ENCODE measurements around the gene DACT1. TPM values are rescaled to one million over a fixed set of nuclear protein-coding genes. Genes with fewer than 3 reads are reported as not detected.

DACT1 gene
- total RNA-seq, 6 experiments from 2014 or later, result 3.9 to 4.9 (median 4.5) TPM

- Mint-ChIP-seq H3K4me3 (no peak overlapping the region), H3K9me3 (no peaks in the 10 kb centered on the region), H3K36me3 (ENCODE audit: low read depth) (no peaks in the 10 kb centered on the region), H3K27me3 (ENCODE audit: insufficient read depth) (peaks cover 23% of the 10 kb centered on the region), H3K4me1 (ENCODE audit: low read depth) (no peaks in the 10 kb centered on the region), H3K27ac (no peak overlapping the region)
- TF ChIP-seq, protein P1, sequence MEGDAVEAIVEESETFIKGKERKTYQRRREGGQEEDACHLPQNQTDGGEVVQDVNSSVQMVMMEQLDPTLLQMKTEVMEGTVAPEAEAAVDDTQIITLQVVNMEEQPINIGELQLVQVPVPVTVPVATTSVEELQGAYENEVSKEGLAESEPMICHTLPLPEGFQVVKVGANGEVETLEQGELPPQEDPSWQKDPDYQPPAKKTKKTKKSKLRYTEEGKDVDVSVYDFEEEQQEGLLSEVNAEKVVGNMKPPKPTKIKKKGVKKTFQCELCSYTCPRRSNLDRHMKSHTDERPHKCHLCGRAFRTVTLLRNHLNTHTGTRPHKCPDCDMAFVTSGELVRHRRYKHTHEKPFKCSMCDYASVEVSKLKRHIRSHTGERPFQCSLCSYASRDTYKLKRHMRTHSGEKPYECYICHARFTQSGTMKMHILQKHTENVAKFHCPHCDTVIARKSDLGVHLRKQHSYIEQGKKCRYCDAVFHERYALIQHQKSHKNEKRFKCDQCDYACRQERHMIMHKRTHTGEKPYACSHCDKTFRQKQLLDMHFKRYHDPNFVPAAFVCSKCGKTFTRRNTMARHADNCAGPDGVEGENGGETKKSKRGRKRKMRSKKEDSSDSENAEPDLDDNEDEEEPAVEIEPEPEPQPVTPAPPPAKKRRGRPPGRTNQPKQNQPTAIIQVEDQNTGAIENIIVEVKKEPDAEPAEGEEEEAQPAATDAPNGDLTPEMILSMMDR (IDR thresholded peaks at IDR 0.05), result no peak
- no peak for DNase-seq
Measured at GRCh38 chr14:58598804-58599525, 38.8 kb upstream of the DACT1 start.

GRCh38 chr14:58599707-58600106 lies 38.1 kb upstream of the DACT1 start:
- H3K27me3 Mint-ChIP-seq (ENCODE audit: insufficient read depth), result peaks cover 23% of the 10 kb centered on the region
- no peak overlapping the region for H3K27ac Mint-ChIP-seq

GRCh38 chr14:58605465-58605864 lies 32.3 kb upstream of the DACT1 start:
- H3K4me3 Mint-ChIP-seq, result no peak overlapping the region

More at GRCh38 chr14:58599707-58600106, 38.1 kb upstream of the DACT1 start:
- H3K4me3 Mint-ChIP-seq, result no peak overlapping the region
- H3K4me1 Mint-ChIP-seq (ENCODE audit: low read depth), result no peaks in the 10 kb centered on the region
- H3K9me3 Mint-ChIP-seq, result no peaks in the 10 kb centered on the region
- no peak for DNase-seq
- H3K36me3 Mint-ChIP-seq (ENCODE audit: low read depth), result no peaks in the 10 kb centered on the region
- TF ChIP-seq, protein P1 (IDR thresholded peaks at IDR 0.05), result no peak

GRCh38 chr14:58607131-58607951 lies 30.4 kb upstream of the DACT1 start:
- peak overlapping the region; percentile 64 for H3K27ac Mint-ChIP-seq
- H3K36me3 Mint-ChIP-seq (ENCODE audit: low read depth), result no peaks in the 10 kb centered on the region
- H3K27me3 Mint-ChIP-seq (ENCODE audit: insufficient read depth), result peaks cover 9% of the 10 kb centered on the region; the same call in 1 of the 2 replicates

More at GRCh38 chr14:58605465-58605864, 32.3 kb upstream of the DACT1 start:
- TF ChIP-seq, protein P1 (IDR thresholded peaks at IDR 0.05), result no peak
- no peaks in the 10 kb centered on the region for H3K36me3 Mint-ChIP-seq (ENCODE audit: low read depth)
- DNase-seq, result no peak
- H3K4me1 Mint-ChIP-seq (ENCODE audit: low read depth), result peaks cover 20% of the 10 kb centered on the region
- no peaks in the 10 kb centered on the region for H3K9me3 Mint-ChIP-seq
- H3K27ac Mint-ChIP-seq, result no peak overlapping the region
- peaks cover 16% of the 10 kb centered on the region for H3K27me3 Mint-ChIP-seq (ENCODE audit: insufficient read depth)

DNA sequence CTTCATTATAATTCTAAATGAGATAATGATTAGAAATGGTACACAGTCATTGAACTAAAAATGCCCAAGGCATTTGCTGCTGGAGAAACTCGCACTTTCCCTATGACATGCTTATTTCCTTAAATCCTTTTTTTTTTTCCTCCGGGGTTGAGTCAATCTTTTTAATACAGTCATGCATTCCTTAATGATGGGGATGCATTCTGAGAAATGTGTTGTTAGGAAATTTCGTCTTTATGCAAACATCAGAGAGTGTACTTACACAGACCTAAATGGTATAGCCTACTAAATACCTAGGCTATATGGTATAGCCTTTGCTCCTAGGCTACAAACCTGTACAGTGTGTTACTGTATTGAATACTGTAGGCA lies 29.8 kb upstream of the DACT1 start:
- TF ChIP-seq, protein P1 (IDR thresholded peaks at IDR 0.05), result no peak
- Mint-ChIP-seq H3K27ac (peak overlapping the region; percentile 64), H3K9me3 (no peaks in the 10 kb centered on the region), H3K4me1 (ENCODE audit: low read depth) (peaks cover 20% of the 10 kb centered on the region), H3K27me3 (ENCODE audit: insufficient read depth) (peaks cover 8% of the 10 kb centered on the region; the same call in 1 of the 2 replicates), H3K4me3 (peak overlapping the region; percentile 54), H3K36me3 (ENCODE audit: low read depth) (no peaks in the 10 kb centered on the region)
- peak; percentile 70 for DNase-seq

More at GRCh38 chr14:58607131-58607951, 30.4 kb upstream of the DACT1 start:
- no peaks in the 10 kb centered on the region for H3K9me3 Mint-ChIP-seq
- peaks cover 20% of the 10 kb centered on the region for H3K4me1 Mint-ChIP-seq (ENCODE audit: low read depth)
- peak overlapping the region; percentile 54 for H3K4me3 Mint-ChIP-seq
- DNase-seq, result peak; percentile 40
- TF ChIP-seq, protein P1 (IDR thresholded peaks at IDR 0.05), result no peak

Measured in HFFc6 (cell line).